PFSK-1 (cell line): ENCODE data around the gene HINT2.

Experiments used
- FOXP2 ChIP-seq: optimal IDR thresholded peaks from 2 replicates; pipeline ENCODE3; 2011; ENCODE audit warnings: borderline replicate concordance, control low read depth, inconsistent platforms; ENCODE audit not compliant: insufficient read depth; ENCODE audit errors: extremely low read length, extremely low read depth
- POLR2AphosphoS5 ChIP-seq: IDR thresholded peaks from 2 replicates; pipeline ENCODE4 v1.6.1; 2012; ENCODE audit warnings: low read depth, mild to moderate bottlenecking, control low read depth, low read length, moderate library complexity
- REST ChIP-seq, 2 experiments: IDR thresholded peaks; 2 replicates each; pipeline versions ENCODE4 v1.6.1 to v1.8.0; 2011 to 2012; ENCODE audit warnings: low read depth in 2 of 2, low read length in 2 of 2, control low read depth in 1 of 2, inconsistent platforms in 1 of 2, mild to moderate bottlenecking in 1 of 2, moderate library complexity in 1 of 2; ENCODE audit not compliant: insufficient read depth in 1 of 2
- SIN3A ChIP-seq: IDR thresholded peaks from 2 replicates; pipeline ENCODE4 v1.6.1; 2012; ENCODE audit warnings: mild to moderate bottlenecking, low read length, moderate library complexity, borderline replicate concordance; ENCODE audit not compliant: insufficient read depth
- TAF1 ChIP-seq: IDR thresholded peaks from 2 replicates; pipeline ENCODE4 v1.6.1; 2012; ENCODE audit warnings: low read length, control low read depth, borderline replicate concordance; ENCODE audit not compliant: insufficient read depth

GRCh38 chr9:35814841-35815543 is at the start of gene HINT2:
- TF ChIP-seq SIN3A (no peak), FOXP2 (no peak), TAF1 (0 out of 2 replicates have a peak, but pooled peaks have one; percentile 44), POLR2AphosphoS5 (peak; percentile 79), REST (IDR thresholded peaks at IDR 0.05; ENCODE audit: insufficient read depth in 1 of 2, low read depth in 2 of 2, low read length in 2 of 2) (no peak)
